AG09309 (cell line): ENCODE measurements around the gene RPS6KC1.
"Not testable (repeated sequence)": the region's sequence is repeated elsewhere in the genome, so short reads cannot be mapped to it uniquely, and the experiment has no call there.

Experiments used
- DNase-seq: peaks from one replicate; pipeline ENCODE4 v3.0.0-alpha.2; 2010; ENCODE audit warnings: low read depth
- H3K4me3 ChIP-seq: 2 replicates; pipeline ENCODE4 v1.5.1; 2011; ENCODE audit warnings: mild to moderate bottlenecking, low read depth, low read length, moderate library complexity; ENCODE audit not compliant: control insufficient read depth
- CTCF ChIP-seq: IDR thresholded peaks from 2 replicates; pipeline ENCODE4 v1.5.1; 2011; ENCODE audit warnings: mild to moderate bottlenecking, low read depth, low read length, inconsistent platforms; ENCODE audit not compliant: insufficient read depth, control insufficient read depth; ENCODE audit errors: missing control alignments

RPS6KC1 gene

GRCh38 chr1:213131851-213132655 is 81.0 kb downstream of the RPS6KC1 start:
- no peak for DNase-seq
- TF ChIP-seq CTCF = no peak
- no peak overlapping the region for H3K4me3 ChIP-seq

- TF ChIP-seq CTCF = no peak
- no peak overlapping the region for H3K4me3 ChIP-seq
- DNase-seq = peak; percentile 7
Observed at GRCh38 chr1:213135572-213135971, 84.5 kb downstream of the RPS6KC1 start.

GRCh38 chr1:213136190-213136917 is 85.3 kb downstream of the RPS6KC1 start:
- no peak for TF ChIP-seq CTCF
- H3K4me3 ChIP-seq = no peak overlapping the region
- no peak for DNase-seq

- no peak for TF ChIP-seq CTCF
- no peak overlapping the region for H3K4me3 ChIP-seq
- no peak for DNase-seq
Observed at GRCh38 chr1:213138391-213138790, 87.3 kb downstream of the RPS6KC1 start.

GRCh38 chr1:213138892-213139291 is 87.9 kb downstream of the RPS6KC1 start:
- no peak for DNase-seq
- no peak overlapping the region for H3K4me3 ChIP-seq
- no peak for TF ChIP-seq CTCF

- TF ChIP-seq CTCF = no peak
- DNase-seq = no peak
- no peak overlapping the region for H3K4me3 ChIP-seq
Observed at GRCh38 chr1:213148905-213149304, 97.9 kb downstream of the RPS6KC1 start.

- not testable (repeated sequence) for H3K4me3 ChIP-seq, DNase-seq
Observed at GRCh38 chr1:213150090-213150489, 99.0 kb downstream of the RPS6KC1 start.
